ENCODE results near the gene PAPLN. TPM values are rescaled to one million over a fixed set of nuclear protein-coding genes. Genes with fewer than 3 reads are reported as not detected.

The PAPLN gene
- total and polyA plus RNA-seq, 9 of the 15 experiments (the other 6 are each of a cell fraction or from before 2014, with no cell fraction given): 0.43 to 3.5 (median 1.7) TPM

DNA sequence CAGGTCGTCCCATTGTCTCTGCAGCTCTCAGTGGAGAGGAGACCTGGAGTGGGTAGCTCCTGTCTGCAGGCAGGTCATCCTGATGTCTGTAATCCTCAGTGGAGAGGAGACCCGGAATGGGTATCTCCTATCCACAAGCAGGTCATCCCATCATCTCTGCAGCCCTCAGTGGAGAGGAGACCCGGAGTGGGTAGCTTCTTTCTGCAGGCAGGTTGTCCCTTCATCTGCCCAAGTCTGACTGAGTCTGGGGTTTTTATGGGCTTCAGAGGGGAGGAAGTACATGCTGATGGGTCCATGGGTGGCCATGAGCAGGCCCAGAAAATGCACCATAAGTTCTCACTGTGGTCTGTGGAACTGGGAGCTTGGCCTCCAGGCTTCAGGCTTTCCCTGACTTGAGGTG lies 28.9 kb upstream of the PAPLN start:
- TF ChIP-seq, protein P1, sequence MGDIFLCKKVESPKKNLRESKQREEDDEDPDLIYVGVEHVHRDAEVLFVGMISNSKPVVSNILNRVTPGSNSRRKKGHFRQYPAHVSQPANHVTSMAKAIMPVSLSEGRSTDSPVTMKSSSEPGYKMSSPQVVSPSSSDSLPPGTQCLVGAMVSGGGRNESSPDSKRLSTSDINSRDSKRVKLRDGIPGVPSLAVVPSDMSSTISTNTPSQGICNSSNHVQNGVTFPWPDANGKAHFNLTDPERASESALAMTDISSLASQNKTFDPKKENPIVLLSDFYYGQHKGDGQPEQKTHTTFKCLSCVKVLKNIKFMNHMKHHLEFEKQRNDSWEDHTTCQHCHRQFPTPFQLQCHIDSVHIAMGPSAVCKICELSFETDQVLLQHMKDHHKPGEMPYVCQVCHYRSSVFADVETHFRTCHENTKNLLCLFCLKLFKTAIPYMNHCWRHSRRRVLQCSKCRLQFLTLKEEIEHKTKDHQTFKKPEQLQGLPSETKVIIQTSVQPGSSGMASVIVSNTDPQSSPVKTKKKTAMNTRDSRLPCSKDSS (IDR thresholded peaks at IDR 0.05; ENCODE audit: low read depth, partially characterized antibody): peak; percentile 25
- no peak for TF ChIP-seq POLR3A (IDR thresholded peaks at IDR 0.05; ENCODE audit: borderline replicate concordance, extremely low read depth, insufficient read depth, insufficient read length)
- TF ChIP-seq EHMT2 (IDR thresholded peaks at IDR 0.05): no peak
- peak in 1 of 2 experiments; percentile 84; a peak in 1 of 3 replicates for TF ChIP-seq CBX3 (IDR thresholded peaks at IDR 0.05; ENCODE audit: borderline replicate concordance in 1 of 2, low read length in 2 of 2)
- TF ChIP-seq TRIM28 (IDR thresholded peaks at IDR 0.05): peak; percentile 73
- no peak for TF ChIP-seq HMG20A (CRISPR knock-in tag; conservative IDR thresholded peaks at IDR 0.05)
- TF ChIP-seq CBX5 (IDR thresholded peaks at IDR 0.05; ENCODE audit: borderline replicate concordance, low read depth): peak; percentile 67; the same call in 1 of the 2 replicates
- TF ChIP-seq CHCHD3 (CRISPR knock-in tag; IDR thresholded peaks at IDR 0.05): no peak
- ChIA-PET CTCF (ENCODE audit: low intra/inter-chr PET ratio) (no interaction called here), POLR2A (no interaction called here)
- Histone ChIP-seq H3K4me1 (replicated peaks in 1 of 2; ENCODE audit: control insufficient read depth in 2 of 2, insufficient read depth in 2 of 2, low read length in 2 of 2) (no peaks in the 10 kb centered on the region), H3K9ac (ENCODE audit: insufficient read depth in 1 of 2, low read depth in 2 of 2, low read length in 2 of 2) (no peak overlapping the region), H3K79me2 (ENCODE audit: control insufficient read depth, insufficient read depth, low read length) (no peaks in the 10 kb centered on the region), H3K36me3 (ENCODE audit: control insufficient read depth, insufficient read depth, low read length) (peaks cover 38% of the 10 kb centered on the region; the same call in 2 of the 3 replicates), H3K9me3 (replicated peaks; ENCODE audit: control insufficient read depth, insufficient read depth, low read depth, low read length) (no peaks in the 10 kb centered on the region; the same call in 1 of the 2 replicates), H3K4me2 (ENCODE audit: insufficient read depth, low read length) (no peak overlapping the region), H3K27me3 (ENCODE audit: control insufficient read depth in 2 of 2, insufficient read depth in 2 of 2, low read length in 2 of 2) (no peaks in the 10 kb centered on the region), H3K4me3 (no peak overlapping the region), H3K27ac (ENCODE audit: extremely low read depth, low read depth, low read length) (no peak overlapping the region), H4K20me1 (replicated peaks; ENCODE audit: control insufficient read depth, insufficient read depth, low read length) (no peaks in the 10 kb centered on the region), H2AFZ (ENCODE audit: low read depth, low read length) (no peak overlapping the region), H3K9me1 (ENCODE audit: control insufficient read depth, insufficient read depth, low read length) (no peaks in the 10 kb centered on the region)
- ATAC-seq (no peak), DNase-seq (ENCODE audit: extremely low read depth in 1 of 4, low spot score in 3 of 4) (peak in 1 of 4 experiments; percentile 18), FAIRE-seq (no peak)
- 96% methylated on average over 3 of the region's 3 CpGs for WGBS (ENCODE audit: insufficient coverage, low coverage, missing lambda C conversion rate)
- BruUV-seq (replicated peaks): no TSS peak
- in situ Hi-C loops (cut with MboI): no loop called here
- intact Hi-C loops (cut with micrococcal nuclease): no loop called here
